Hematopoietic multipotent progenitor cell treated with erythropoietin and hydrocortisone succinate and interleukin-3 and kit ligand, for 15 days (in vitro differentiated cells): Measurements from ENCODE around the gene FAM219A.
"Not testable (repeated sequence)": the region's sequence is repeated elsewhere in the genome, so short reads cannot be mapped to it uniquely, and the experiment has no call there.

Source experiments
- DNase-seq: peaks from one replicate; pipeline ENCODE4 v3.0.0-alpha.2; 2015; ENCODE audit warnings: low spot score

The FAM219A gene

DNA sequence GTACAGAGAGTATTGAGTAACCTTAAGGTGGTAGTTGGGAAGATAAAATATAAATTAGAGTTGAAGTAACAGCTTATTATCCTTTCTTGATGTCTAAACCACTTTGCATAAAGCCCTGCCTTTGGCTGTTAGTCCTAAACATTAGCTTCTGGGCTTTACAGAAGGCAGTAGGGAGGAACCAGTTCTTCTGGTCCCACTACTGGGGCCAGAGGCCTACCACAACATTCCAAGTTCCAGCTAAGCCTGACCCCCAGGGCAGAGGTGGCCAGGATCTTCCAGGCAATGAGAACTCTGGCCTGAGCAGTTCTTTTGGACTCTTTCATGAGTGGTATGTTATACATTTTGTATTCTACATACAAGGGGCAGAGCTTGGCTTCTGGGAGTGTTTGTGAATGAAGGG lies 26.3 kb upstream of the FAM219A start:
- no peak for DNase-seq

- DNase-seq: not testable (repeated sequence)
Measured at GRCh38 chr9:34482746-34483145, 24.4 kb upstream of the FAM219A start.

GRCh38 chr9:34481620-34482019 lies 23.2 kb upstream of the FAM219A start:
- DNase-seq: not testable (repeated sequence)

- DNase-seq: no peak
Measured at GRCh38 chr9:34479431-34479866, 21.1 kb upstream of the FAM219A start.

DNA sequence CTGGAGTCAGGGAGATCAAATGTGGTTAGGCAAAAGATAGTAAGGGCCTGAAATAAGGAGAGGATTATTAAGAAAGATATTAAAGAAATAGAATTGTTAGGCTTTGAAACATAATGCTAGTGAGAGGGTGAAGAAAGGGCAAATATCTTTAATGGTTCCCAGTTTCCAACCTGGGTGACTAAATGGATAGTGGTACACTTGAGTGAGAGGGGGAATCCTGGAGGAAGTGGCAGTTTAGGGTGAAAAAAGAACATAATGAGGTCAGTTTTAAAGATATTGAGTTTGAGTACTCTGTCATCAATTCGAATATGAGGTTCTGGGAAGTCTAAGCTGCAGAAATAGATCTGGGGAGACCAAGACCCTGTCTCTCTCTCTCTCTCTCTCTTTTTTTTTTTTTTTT lies 19.2 kb upstream of the FAM219A start:
- DNase-seq: no peak

GRCh38 chr9:34475097-34475496 lies 16.7 kb upstream of the FAM219A start:
- no peak for DNase-seq

GRCh38 chr9:34465468-34465867 lies 7.1 kb upstream of the FAM219A start:
- no peak for DNase-seq

- DNase-seq: no peak
Measured at GRCh38 chr9:34464571-34464970, 6.2 kb upstream of the FAM219A start.

- no peak for DNase-seq
Measured at GRCh38 chr9:34463901-34464232, 5.5 kb upstream of the FAM219A start.

DNA sequence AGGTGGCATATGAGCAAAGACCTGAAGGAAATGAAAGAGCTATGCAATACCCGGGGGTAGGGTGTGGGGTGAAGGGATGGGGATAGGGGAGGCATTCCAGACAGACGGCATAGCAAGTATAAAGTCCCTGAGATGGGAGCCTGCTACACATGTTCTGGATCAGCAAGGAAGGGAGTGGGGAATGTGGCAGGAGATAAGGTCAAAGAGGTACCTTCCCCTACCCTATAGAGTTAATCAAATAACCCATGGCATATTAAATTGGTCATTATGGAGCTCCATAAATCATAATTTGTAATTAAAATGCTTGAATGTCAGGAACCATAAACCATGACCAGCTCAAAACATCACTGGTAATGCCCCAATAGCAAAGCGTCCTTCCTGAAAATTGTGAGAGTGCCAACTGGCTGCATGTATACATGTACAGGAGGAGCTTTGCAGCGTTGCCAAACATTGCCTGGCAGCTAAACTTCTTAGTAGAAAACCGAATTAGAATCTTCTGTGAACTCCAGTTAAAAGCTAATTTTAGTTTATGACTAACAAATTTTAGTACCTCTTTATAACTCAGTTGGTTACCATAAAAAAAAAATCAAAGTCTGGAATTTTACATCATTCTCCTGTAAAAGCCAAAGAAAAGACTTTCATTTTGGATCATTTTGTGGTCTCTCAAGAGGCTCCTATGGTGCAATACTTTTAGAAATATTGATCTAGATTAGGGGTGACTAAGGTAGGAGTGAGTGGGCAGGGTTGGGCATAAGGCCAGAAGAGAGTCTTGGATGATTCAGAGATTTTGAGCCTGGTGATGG lies 4.9 kb upstream of the FAM219A start:
- no peak for DNase-seq

DNA sequence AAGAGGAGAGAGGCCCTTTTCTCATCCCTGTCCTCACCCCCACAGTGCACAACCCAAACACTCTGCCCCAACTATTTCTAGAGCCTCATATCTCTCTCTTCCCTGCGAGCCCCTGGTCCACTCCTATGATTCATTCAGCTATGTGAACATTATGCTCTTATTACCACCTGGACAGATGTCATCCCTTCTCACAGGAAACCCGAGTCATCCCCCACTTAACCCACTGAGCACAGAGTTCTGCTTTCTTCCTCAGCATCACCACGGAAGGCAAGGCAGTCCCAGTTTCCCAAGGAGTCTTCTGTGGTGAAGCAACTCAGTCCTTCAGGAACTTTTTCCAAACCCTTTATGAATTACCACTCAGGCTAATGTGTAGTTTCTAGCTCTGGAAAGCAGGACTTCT lies 1.6 kb upstream of the FAM219A start:
- DNase-seq: no peak

DNA sequence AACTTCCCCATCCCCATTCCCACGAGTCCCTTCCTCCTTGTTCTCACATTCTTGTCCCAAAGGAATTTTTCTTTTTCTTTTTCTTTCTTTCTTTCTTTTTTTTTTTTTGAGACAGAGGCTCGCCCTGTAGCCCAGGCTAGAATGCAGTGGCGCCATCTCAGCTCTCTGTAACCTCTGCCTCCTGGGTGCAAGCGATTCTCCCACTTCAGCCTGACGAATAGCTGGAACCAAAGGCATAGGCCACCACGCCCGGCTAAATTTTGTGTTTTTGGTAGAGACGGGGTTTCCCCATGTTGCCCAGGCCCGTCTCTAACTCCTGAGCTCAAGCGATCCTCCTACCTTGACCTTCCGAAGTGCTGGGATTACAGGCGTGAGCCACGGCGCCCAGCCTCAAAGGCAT lies 986 bp upstream of the FAM219A start:
- no peak for DNase-seq

DNA sequence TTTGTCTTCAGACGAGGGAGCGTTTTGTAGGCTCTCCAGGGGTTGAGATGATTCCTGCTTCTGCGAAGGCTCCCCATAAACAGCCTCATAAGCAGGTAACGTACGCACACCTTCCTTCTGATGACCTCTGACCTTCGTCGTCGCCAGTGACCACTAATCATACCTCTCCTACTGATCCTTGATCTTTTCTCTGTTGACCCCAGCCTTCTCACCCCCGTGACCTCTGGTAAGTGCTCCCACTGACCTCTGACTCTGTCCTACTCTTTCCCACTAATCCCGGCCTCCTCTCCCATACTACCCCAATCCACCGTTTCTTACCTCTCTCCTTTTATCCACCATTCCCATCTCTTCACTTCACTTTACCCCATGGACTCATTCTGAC lies 580 bp upstream of the FAM219A start:
- DNase-seq: no peak

DNA sequence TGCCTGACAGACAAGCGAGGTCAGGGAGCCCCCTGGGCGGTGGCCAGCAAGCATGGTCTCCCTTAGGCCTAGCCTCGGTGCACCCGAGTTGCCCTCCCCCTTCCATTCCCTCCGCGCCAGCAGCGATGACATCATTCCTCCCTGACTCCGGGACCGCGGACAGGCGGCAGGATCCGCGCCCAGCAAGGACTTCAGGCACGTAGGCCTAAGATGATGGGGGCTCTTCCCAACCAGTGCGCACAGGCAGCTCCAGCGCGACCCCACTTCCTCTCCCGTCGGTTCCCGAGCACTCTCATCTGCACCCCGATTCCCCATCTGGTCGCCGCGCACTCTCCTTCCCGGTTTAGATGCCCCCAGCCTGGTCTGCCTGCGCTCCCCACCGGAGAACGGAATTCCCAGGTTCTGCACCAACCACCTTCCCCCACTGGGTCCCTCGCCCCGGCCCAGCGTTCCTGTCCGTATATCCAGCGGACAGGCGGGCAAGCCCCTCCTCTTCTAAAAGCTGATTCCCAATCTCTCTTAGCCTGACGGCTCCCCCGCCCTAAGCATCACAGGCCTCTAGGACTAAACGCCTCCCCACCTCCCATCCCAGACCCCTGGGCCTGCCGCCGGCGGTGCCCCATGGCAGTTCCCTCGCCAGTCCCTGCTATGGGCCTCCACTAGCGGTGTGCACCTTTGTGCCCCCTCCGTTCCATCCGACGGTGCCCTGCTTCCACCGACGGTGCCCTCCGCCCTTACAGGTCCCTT lies 931 bp downstream of the FAM219A start:
- no peak for DNase-seq

- no peak for DNase-seq
Measured at GRCh38 chr9:34456746-34457145, 1.6 kb downstream of the FAM219A start.

- no peak for DNase-seq
Measured at GRCh38 chr9:34456151-34456550, 2.2 kb downstream of the FAM219A start.

- DNase-seq: no peak
Measured at GRCh38 chr9:34454571-34455065, 3.8 kb downstream of the FAM219A start.

GRCh38 chr9:34452568-34452967 lies 5.8 kb downstream of the FAM219A start:
- no peak for DNase-seq

- DNase-seq: no peak
Measured at GRCh38 chr9:34451545-34451944, 6.8 kb downstream of the FAM219A start.

DNA sequence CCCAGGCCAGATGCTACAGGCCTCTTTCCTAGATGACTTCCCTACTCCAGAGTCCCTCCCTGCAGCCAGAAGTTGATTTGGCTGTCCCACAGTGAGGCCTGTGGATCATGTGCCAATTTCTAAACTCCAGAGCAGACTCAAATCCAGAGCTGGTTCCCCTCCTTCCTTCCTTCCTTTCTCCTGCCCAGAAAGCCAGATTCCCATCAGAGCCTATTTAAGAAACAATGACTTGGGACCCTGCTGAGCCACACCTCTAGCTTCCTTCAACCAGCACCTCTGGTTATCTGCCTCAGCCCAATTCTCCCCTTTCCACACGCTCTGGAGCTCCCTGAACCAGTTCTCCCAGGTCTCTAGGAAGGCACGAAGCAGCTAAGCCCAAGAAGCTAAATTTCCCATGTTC lies 7.2 kb downstream of the FAM219A start:
- no peak for DNase-seq

GRCh38 chr9:34450644-34451043 lies 7.7 kb downstream of the FAM219A start:
- no peak for DNase-seq

GRCh38 chr9:34446951-34447350 lies 11.4 kb downstream of the FAM219A start:
- DNase-seq: no peak

GRCh38 chr9:34446468-34446891 lies 11.9 kb downstream of the FAM219A start:
- DNase-seq: no peak
